ENCODE data around the gene ANK2. TPM values are rescaled to one million over a fixed set of nuclear protein-coding genes. Genes with fewer than 3 reads are reported as not detected.

The ANK2 gene
- total RNA-seq, 4 donors from 2014 or later, result 13.7 to 47.4 (median 30.5) TPM

DNA sequence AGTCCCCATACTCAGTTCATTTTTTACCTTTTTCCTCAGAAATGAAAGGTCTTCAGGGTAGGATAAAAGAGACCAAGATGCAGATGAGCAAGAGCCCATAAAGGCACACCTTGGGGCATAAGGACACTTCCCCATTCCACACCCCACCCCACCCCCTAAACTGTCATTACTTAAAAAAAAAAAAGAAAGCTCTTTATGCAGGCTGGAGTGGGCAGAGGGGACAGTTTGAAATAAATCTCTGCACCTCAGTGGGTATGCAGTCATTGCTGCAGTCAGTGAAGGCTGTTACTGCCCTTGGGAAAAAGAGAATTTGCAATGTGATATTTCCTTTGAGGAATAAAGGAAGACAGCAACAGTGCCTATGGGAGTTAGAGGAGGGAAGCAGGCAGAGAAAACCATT lies 137.5 kb downstream of the ANK2 start:
- Histone ChIP-seq H3K4me3 (no peak overlapping the region), H3K27ac (no peak overlapping the region), H3K27me3 (no peaks in the 10 kb centered on the region), H3K9me3 (no peaks in the 10 kb centered on the region), H3K4me1 (no peaks in the 10 kb centered on the region), H3K36me3 (no peaks in the 10 kb centered on the region)
- intact Hi-C loops (cut with DNase I; ENCODE audit: low total_unique reads), result no loop called here
- no peak for TF ChIP-seq CTCF (IDR thresholded peaks at IDR 0.05)
- no peak for TF ChIP-seq POLR2AphosphoS5 (IDR thresholded peaks at IDR 0.05)
- TF ChIP-seq POLR2A (IDR thresholded peaks at IDR 0.05), result no peak
- no peak for DNase-seq
- in situ Hi-C loops (cut with MboI; ENCODE audit: low pct_ligation_motif_present in 1 of 4, low pct_unique_long_range_greater_than_20kb in 1 of 4, low sequenced_read_pairs in 3 of 4), result no loop called here

GRCh38 chr4:113187358-113187757 lies 137.9 kb downstream of the ANK2 start:
- no peak for DNase-seq
- Histone ChIP-seq H3K27ac (no peak overlapping the region), H3K36me3 (no peaks in the 10 kb centered on the region), H3K4me1 (no peaks in the 10 kb centered on the region), H3K4me3 (no peak overlapping the region), H3K27me3 (no peaks in the 10 kb centered on the region), H3K9me3 (no peaks in the 10 kb centered on the region)
- in situ Hi-C loops (cut with MboI; ENCODE audit: low pct_ligation_motif_present in 1 of 4, low pct_unique_long_range_greater_than_20kb in 1 of 4, low sequenced_read_pairs in 3 of 4), result no loop called here
- 55 to 68% methylated on average over 3 of the region's 3 CpGs for WGBS, 2 donors (ENCODE audit: low coverage in 1 of 2)
- intact Hi-C loops (cut with DNase I; ENCODE audit: low total_unique reads), result no loop called here
- TF ChIP-seq EP300 (IDR thresholded peaks at IDR 0.05; ENCODE audit: low read depth) (no peak), CTCF (IDR thresholded peaks at IDR 0.05) (no peak), POLR2A (IDR thresholded peaks at IDR 0.05) (no peak), POLR2AphosphoS5 (IDR thresholded peaks at IDR 0.05) (no peak)

GRCh38 chr4:113189546-113189945 lies 140.1 kb downstream of the ANK2 start:
- TF ChIP-seq POLR2AphosphoS5 (IDR thresholded peaks at IDR 0.05) (no peak), EP300 (IDR thresholded peaks at IDR 0.05; ENCODE audit: low read depth) (no peak), POLR2A (IDR thresholded peaks at IDR 0.05) (no peak), CTCF (IDR thresholded peaks at IDR 0.05) (no peak)
- no peaks in the 10 kb centered on the region for H3K36me3 ChIP-seq
- DNase-seq, result no peak
- H3K9me3 ChIP-seq, result no peaks in the 10 kb centered on the region
- WGBS, 2 donors (ENCODE audit: low coverage in 1 of 2), result 75 to 86% methylated on average over 4 of the region's 4 CpGs
- H3K4me3 ChIP-seq, result no peak overlapping the region
- in situ Hi-C loops (cut with MboI; ENCODE audit: low pct_ligation_motif_present in 1 of 4, low pct_unique_long_range_greater_than_20kb in 1 of 4, low sequenced_read_pairs in 3 of 4), result no loop called here
- no peaks in the 10 kb centered on the region for H3K27me3 ChIP-seq
- no peaks in the 10 kb centered on the region for H3K4me1 ChIP-seq
- intact Hi-C loops (cut with DNase I; ENCODE audit: low total_unique reads), result no loop called here
- H3K27ac ChIP-seq, result no peak overlapping the region

- no peak for TF ChIP-seq EP300 (IDR thresholded peaks at IDR 0.05; ENCODE audit: low read depth)
- no peak for TF ChIP-seq POLR2A (IDR thresholded peaks at IDR 0.05)
- TF ChIP-seq CTCF (IDR thresholded peaks at IDR 0.05), result no peak
- TF ChIP-seq POLR2AphosphoS5 (IDR thresholded peaks at IDR 0.05), result no peak
- WGBS, 2 donors (ENCODE audit: low coverage in 1 of 2), result 74 to 77% methylated on average over 4 of the region's 4 CpGs
- Histone ChIP-seq H3K27ac (no peak overlapping the region), H3K9me3 (no peaks in the 10 kb centered on the region), H3K36me3 (no peaks in the 10 kb centered on the region), H3K27me3 (no peaks in the 10 kb centered on the region), H3K4me3 (no peak overlapping the region), H3K4me1 (no peaks in the 10 kb centered on the region)
- in situ Hi-C loops (cut with MboI; ENCODE audit: low pct_ligation_motif_present in 1 of 4, low pct_unique_long_range_greater_than_20kb in 1 of 4, low sequenced_read_pairs in 3 of 4), result no loop called here
- no peak for DNase-seq
- intact Hi-C loops (cut with DNase I; ENCODE audit: low total_unique reads), result no loop called here
Observed at GRCh38 chr4:113209153-113209552, 159.7 kb downstream of the ANK2 start.
